Stimulated activated CD8-positive, alpha-beta memory T cell treated with anti-CD3 and anti-CD28 coated beads, Interleukin-12 subunit alpha, Interleukin-12 subunit beta, amount 100 ng/mL, for 1 hour (primary cell): ENCODE measurements around the gene ATXN7L1.
"Not testable (repeated sequence)": the region's sequence is repeated elsewhere in the genome, so short reads cannot be mapped to it uniquely, and the experiment has no call there.

ENCODE experiments used
- DNase-seq: peaks from one replicate; pipeline ENCODE4 v3.0.0-alpha.2; 2020; ENCODE audit warnings: low read depth

ATXN7L1 gene

GRCh38 chr7:105705427-105705826, 171.0 kb downstream of the ATXN7L1 start:
- DNase-seq: no peak

GRCh38 chr7:105703207-105703930, 173.0 kb downstream of the ATXN7L1 start:
- no peak for DNase-seq

- no peak for DNase-seq
These were observed 176.7 kb downstream of the ATXN7L1 start for GRCh38 chr7:105699568-105700236.

GRCh38 chr7:105698531-105698930, 177.9 kb downstream of the ATXN7L1 start:
- no peak for DNase-seq

- no peak for DNase-seq
These were observed 178.6 kb downstream of the ATXN7L1 start for GRCh38 chr7:105697753-105698152.

- DNase-seq: not testable (repeated sequence)
These were observed 179.2 kb downstream of the ATXN7L1 start for GRCh38 chr7:105697169-105697568.

- DNase-seq: no peak
These were observed 182.8 kb downstream of the ATXN7L1 start for GRCh38 chr7:105693576-105693975.

- DNase-seq: peak; percentile 32
These were observed 184.5 kb downstream of the ATXN7L1 start for GRCh38 chr7:105691680-105692564.

- DNase-seq: no peak
These were observed 185.2 kb downstream of the ATXN7L1 start for GRCh38 chr7:105691082-105691679.

GRCh38 chr7:105690325-105690945, 186.0 kb downstream of the ATXN7L1 start:
- no peak for DNase-seq

- DNase-seq: no peak
These were observed 187.2 kb downstream of the ATXN7L1 start for GRCh38 chr7:105689067-105689819.

- DNase-seq: no peak
These were observed 187.8 kb downstream of the ATXN7L1 start for GRCh38 chr7:105688617-105689016.

GRCh38 chr7:105685161-105685560, 191.2 kb downstream of the ATXN7L1 start:
- DNase-seq: no peak

- no peak for DNase-seq
These were observed 193.9 kb downstream of the ATXN7L1 start for GRCh38 chr7:105682341-105683060.

GRCh38 chr7:105680505-105681187, 195.8 kb downstream of the ATXN7L1 start:
- no peak for DNase-seq

GRCh38 chr7:105678811-105679495, 197.4 kb downstream of the ATXN7L1 start:
- DNase-seq: no peak

- DNase-seq: no peak
These were observed 198.4 kb downstream of the ATXN7L1 start for GRCh38 chr7:105677817-105678573.

- no peak for DNase-seq
These were observed 199.0 kb downstream of the ATXN7L1 start for GRCh38 chr7:105677410-105677730.
